Endothelial cell of umbilical vein (primary cell): ENCODE measurements around the gene ZNF804B. TPM values are rescaled to one million over a fixed set of nuclear protein-coding genes. Genes with fewer than 3 reads are reported as not detected.

ENCODE experiments used
- BruUV-seq: library from RNA; stranded (reverse); fragments of 400-500 nt; replicated peaks from 2 replicates; lab custom pipeline; 2021; lab: Mats Ljungman, UMichigan
- CTCF ChIA-PET: fragments of 300-600, 350-600 bp; sonication (Branson Sonifier 250); formaldehyde crosslinking; loops from one replicate; lab custom pipeline; 2021; ENCODE audit warnings: antibody characterized with exemption, inconsistent platforms; lab: Charles Lee
- POLR2A ChIA-PET: fragments of 300-600, 350-600 bp; sonication (Branson Sonifier 250); formaldehyde crosslinking; loops from one replicate; lab custom pipeline; 2021; ENCODE audit warnings: antibody characterized with exemption, inconsistent platforms; lab: Charles Lee
- DNase-seq: peaks from one replicate; pipeline ENCODE4 v3.0.0-alpha.2; 2011; ENCODE audit warnings: low read depth, low spot score
- FAIRE-seq: peaks from 2 replicates; lab custom pipeline; 2011; peaks lifted over from hg19 to GRCh38; lab: Jason Lieb, UNC
- H2AFZ ChIP-seq: 2 replicates; pipeline ENCODE4 v1.6.0; 2012; ENCODE audit warnings: low read depth, low read length, control low read depth, inconsistent platforms
- H3K27ac ChIP-seq: 2 replicates; pipeline ENCODE4 v1.5.1; 2011; ENCODE audit warnings: low read depth, mild to moderate bottlenecking, control low read depth, low read length, moderate library complexity; ENCODE audit not compliant: insufficient read depth
- H3K27me3 ChIP-seq, 2 experiments: 2 replicates each; pipeline versions ENCODE4 v1.6.0 to v1.6.1; 2011; ENCODE audit warnings: low read length in 2 of 2, mixed read lengths in 1 of 2; ENCODE audit not compliant: control insufficient read depth in 2 of 2, insufficient read depth in 2 of 2
- H3K36me3 ChIP-seq, 2 experiments: 2 replicates in 1 of 2; 3 replicates in 1 of 2; pipeline ENCODE4 v1.5.1; 2011; ENCODE audit warnings: low read length in 2 of 2, mild to moderate bottlenecking in 1 of 2, moderate library complexity in 1 of 2; ENCODE audit not compliant: control insufficient read depth in 2 of 2, insufficient read depth in 2 of 2; ENCODE audit errors: extremely low read depth in 1 of 2
- H3K4me1 ChIP-seq: 3 replicates; pipeline ENCODE4 v1.5.1; 2011; ENCODE audit warnings: mild to moderate bottlenecking, low read length; ENCODE audit not compliant: control insufficient read depth, insufficient read depth; ENCODE audit errors: extremely low read depth
- H3K4me2 ChIP-seq: 2 replicates; pipeline ENCODE4 v1.6.1; 2011; ENCODE audit warnings: low read length, control low read depth, mixed read lengths; ENCODE audit not compliant: insufficient read depth
- H3K4me3 ChIP-seq, 3 experiments: fragments of 200-600 bp in 1 of 3; sonication (generic), shearing (Covaris generic) in 1 of 3; replicated peaks in 1 of 3; 2 replicates each; pipeline ENCODE4 v1.5.1; 2011 to 2016; ENCODE audit warnings: control low read depth in 3 of 3, low read length in 3 of 3, mild to moderate bottlenecking in 2 of 3, inconsistent platforms in 1 of 3, low read depth in 1 of 3, moderate library complexity in 1 of 3; ENCODE audit not compliant: insufficient read depth in 1 of 3
- H3K79me2 ChIP-seq: 2 replicates; pipeline ENCODE4 v1.6.0; 2012; ENCODE audit warnings: low read length, inconsistent platforms; ENCODE audit not compliant: control insufficient read depth, insufficient read depth
- H3K9ac ChIP-seq: replicated peaks from 2 replicates; pipeline ENCODE3; 2011; ENCODE audit warnings: low read length, control low read depth; ENCODE audit not compliant: insufficient read depth; ENCODE audit errors: extremely low read depth
- H3K9me1 ChIP-seq: replicated peaks from 3 replicates; pipeline ENCODE4 v1.6.0; 2011; ENCODE audit warnings: mild to moderate bottlenecking, low read length; ENCODE audit not compliant: control insufficient read depth, insufficient read depth; ENCODE audit errors: extremely low read depth
- H3K9me3 ChIP-seq: replicated peaks from 2 replicates; pipeline ENCODE4 v1.5.1; 2012; ENCODE audit warnings: low read length, inconsistent platforms; ENCODE audit not compliant: control insufficient read depth, insufficient read depth
- H4K20me1 ChIP-seq: replicated peaks from 2 replicates; pipeline ENCODE3; 2011; ENCODE audit warnings: mild to moderate bottlenecking, low read length; ENCODE audit not compliant: control insufficient read depth, insufficient read depth; ENCODE audit errors: extremely low read depth
- CTCF ChIP-seq, 2 donors: IDR thresholded peaks; 1 replicate in 1 of 2; 2 replicates in 1 of 2; pipeline ENCODE4 v1.5.1; 2011; ENCODE audit warnings: low read length in 2 of 2, mild to moderate bottlenecking in 2 of 2, moderate library complexity in 2 of 2, control low read depth in 1 of 2, inconsistent platforms in 1 of 2, low read depth in 1 of 2; ENCODE audit not compliant: insufficient read depth in 1 of 2; ENCODE audit errors: extremely low read depth in 1 of 2
- EZH2 ChIP-seq: IDR thresholded peaks from 2 replicates; pipeline ENCODE4 v1.6.1; 2012; ENCODE audit warnings: borderline replicate concordance, low read depth, mild to moderate bottlenecking, moderate library complexity, low read length, inconsistent platforms; ENCODE audit not compliant: severe bottlenecking
- FOS ChIP-seq: IDR thresholded peaks from 2 replicates; pipeline ENCODE4 v1.6.1; 2011; ENCODE audit warnings: mild to moderate bottlenecking, low read length, moderate library complexity, borderline replicate concordance; ENCODE audit not compliant: insufficient read depth
- GATA2 ChIP-seq: IDR thresholded peaks from 2 replicates; pipeline ENCODE4 v1.7.0; 2011; ENCODE audit warnings: low read depth, mild to moderate bottlenecking, moderate library complexity, mixed read lengths, low read length; ENCODE audit not compliant: insufficient read length, insufficient read depth
- JUN ChIP-seq: IDR thresholded peaks from 2 replicates; pipeline ENCODE4 v1.6.1; 2011; ENCODE audit warnings: borderline replicate concordance, low read depth; ENCODE audit not compliant: insufficient read length, insufficient read depth
- MAX ChIP-seq: IDR thresholded peaks from 2 replicates; pipeline ENCODE4 v1.6.1; 2011; ENCODE audit not compliant: insufficient read depth, insufficient read length
- MYC ChIP-seq: IDR thresholded peaks from one replicate; pipeline ENCODE4 v1.6.1; 2011; ENCODE audit warnings: mild to moderate bottlenecking, low read depth, low read length
- POLR2A ChIP-seq: IDR thresholded peaks from 2 replicates; pipeline ENCODE4 v1.6.1; 2012; ENCODE audit warnings: low read depth, mild to moderate bottlenecking, control low read depth, low read length
- POLR2AphosphoS5 ChIP-seq: IDR thresholded peaks from 2 replicates; pipeline ENCODE4 v1.6.1; 2012; ENCODE audit warnings: low read depth, mild to moderate bottlenecking, control low read depth, low read length, moderate library complexity; ENCODE audit not compliant: insufficient read depth
- dilution Hi-C: fragments of 300-500 bp; cut with MboI; formaldehyde crosslinking; loops from one replicate; pipeline ENCODE4 v1.15.0; 2019; ENCODE audit warnings: low sequenced_read_pairs; ENCODE audit not compliant: extremely low pct_ligation_motif_present
- intact Hi-C: fragments of 100-400 bp; cut with micrococcal nuclease; formaldehyde crosslinking; loops from one replicate; pipeline ENCODE4 v1.10.0; 2022
- polyA plus RNA-seq, 4 experiments: library from polyadenylated mRNA; depleted of rRNA in 3 of 4; stranded (reverse) in 3 of 4; unstranded in 1 of 4; fragments of >200 nt; gene quantifications; 2 replicates each; pipeline versions ENCODE4 v1.2.1 to v1.2.3, GENCODE V29; 2011 to 2012; ENCODE audit warnings: missing spikeins in 1 of 4
- total RNA-seq: library from RNA; stranded (reverse); gene quantifications from 2 replicates; pipeline ENCODE4 v1.2.3, GENCODE V29; 2021

Gene ZNF804B
- total and polyA plus RNA-seq, 2 donors (not counting 3 experiments of a cell fraction or from before 2014, with no cell fraction given), result not detected

- TF ChIP-seq MAX, result no peak
- TF ChIP-seq CTCF (IDR thresholded peaks at IDR 0.05; ENCODE audit: extremely low read depth in 1 of 2, insufficient read depth in 1 of 2, low read depth in 1 of 2, low read length in 2 of 2), result peak; percentile 14 to 24
- no TSS peak for BruUV-seq
- intact Hi-C loops (loop anchor here (1.0 to 10.0 kb wide), 5 partner anchors 242 to 1638 kb away; no protein-coding TSS in a partner anchor), dilution Hi-C loops (no loop called here)
- ChIA-PET POLR2A (no interaction called here), CTCF (interaction anchor here (0.9 to 3.0 kb wide), 8 partner anchors 8 to 1639 kb away, joined by 3 to 14 read pairs (median 6); no protein-coding TSS in a partner anchor)
- Histone ChIP-seq H2AFZ (no peak overlapping the region), H3K9me3 (no peaks in the 10 kb centered on the region), H3K4me1 (no peaks in the 10 kb centered on the region), H3K4me2 (no peak overlapping the region), H3K36me3 (no peaks in the 10 kb centered on the region), H3K9ac (no peak overlapping the region), H3K9me1 (no peaks in the 10 kb centered on the region), H4K20me1 (no peaks in the 10 kb centered on the region), H3K79me2 (no peaks in the 10 kb centered on the region), H3K27me3 (peaks cover 2 to 3% of the 10 kb centered on the region in 2 experiments), H3K4me3 (no peak overlapping the region), H3K27ac (no peak overlapping the region)
- FAIRE-seq, result no peak
- peak; percentile 42 for DNase-seq
Measured at GRCh38 chr7:88789480-88790064, 30.1 kb downstream of the ZNF804B start.

- no peaks in the 10 kb centered on the region for H3K36me3 ChIP-seq
- CTCF ChIA-PET, result interaction anchor here (1.2 to 3.0 kb wide), 4 partner anchors 13 to 1636 kb away, joined by 3 to 14 read pairs (median 6); no protein-coding TSS in a partner anchor
- H3K4me2 ChIP-seq, result no peak overlapping the region
- H3K9me3 ChIP-seq, result no peaks in the 10 kb centered on the region
- BruUV-seq, result no TSS peak
- POLR2A ChIA-PET, result no interaction called here
- H3K9ac ChIP-seq, result no peak overlapping the region
- dilution Hi-C loops (no loop called here), intact Hi-C loops (no loop called here)
- H3K4me3 ChIP-seq, result no peak overlapping the region
- no peaks in the 10 kb centered on the region for H3K9me1 ChIP-seq
- no peak overlapping the region for H2AFZ ChIP-seq
- H3K27me3 ChIP-seq, result peaks cover 2 to 3% of the 10 kb centered on the region in 2 experiments
- DNase-seq (no peak), FAIRE-seq (no peak)
- TF ChIP-seq FOS (no peak), GATA2 (no peak), MAX (no peak), POLR2A (no peak), JUN (no peak), EZH2 (no peak), POLR2AphosphoS5 (no peak), MYC (no peak), CTCF (IDR thresholded peaks at IDR 0.05; ENCODE audit: extremely low read depth in 1 of 2, insufficient read depth in 1 of 2, low read depth in 1 of 2, low read length in 2 of 2) (no peak)
- H3K79me2 ChIP-seq, result no peaks in the 10 kb centered on the region
- H3K27ac ChIP-seq, result no peak overlapping the region
- H4K20me1 ChIP-seq, result no peaks in the 10 kb centered on the region
- H3K4me1 ChIP-seq, result no peaks in the 10 kb centered on the region
Measured at GRCh38 chr7:88791891-88792290, 32.4 kb downstream of the ZNF804B start.
